Prostate gland (tissue), 2 donors: ENCODE measurements around the gene PTPN12. TPM values are rescaled to one million over a fixed set of nuclear protein-coding genes. Genes with fewer than 3 reads are reported as not detected.
"Not testable (repeated sequence)": the region's sequence is repeated elsewhere in the genome, so short reads cannot be mapped to it uniquely, and the experiment has no call there.

Experiments
- DNase-seq: peaks from one replicate; pipeline ENCODE4 v3.0.0-alpha.2; 2019; ENCODE audit warnings: low spot score
- H3K27ac ChIP-seq, 2 donors: fragments of 200-600 bp; sonication (generic); 2 replicates each; pipeline ENCODE4 v1.5.1; 2017 to 2019
- H3K27me3 ChIP-seq: fragments of 200-600 bp; sonication (generic); replicated peaks from 2 replicates; pipeline ENCODE4 v1.5.1; 2019; ENCODE audit not compliant: insufficient read depth
- H3K36me3 ChIP-seq, 2 donors: fragments of 200-600 bp; sonication (generic); 1 replicate in 1 of 2; 2 replicates in 1 of 2; pipeline versions ENCODE4 v1.5.1 to v1.8.1; 2017 to 2019
- H3K4me1 ChIP-seq: fragments of 200-600 bp; sonication (generic); replicated peaks from 2 replicates; pipeline ENCODE4 v1.5.1; 2019
- H3K4me3 ChIP-seq, 2 donors: fragments of 200-600 bp; sonication (generic); 2 replicates each; pipeline ENCODE4 v1.5.1; 2017 to 2019
- H3K9me3 ChIP-seq: fragments of 200-600 bp; sonication (generic); 2 replicates; pipeline ENCODE4 v1.5.1; 2017
- POLR2A ChIP-seq: fragments of 450-650 bp; IDR thresholded peaks from one replicate; pipeline ENCODE4 v1.6.1; 2016; ENCODE audit warnings: antibody characterized with exemption, mild to moderate bottlenecking
- POLR2AphosphoS5 ChIP-seq: sonication (generic); formaldehyde crosslinking; IDR thresholded peaks from one replicate; pipeline ENCODE4 v1.6.1; 2017; ENCODE audit warnings: antibody characterized with exemption
- WGBS: methylation state at CpG from one replicate; pipeline ENCODE4 v1.1.5; 2018; 5-methylcytosine and 5-hydroxymethylcytosine counted together
- intact Hi-C: fragments of 100-400 bp; cut with DNase I; formaldehyde crosslinking; loops from one replicate; pipeline ENCODE4 v1.14.2; 2022
- total RNA-seq, 2 donors: library from RNA; depleted of rRNA; stranded (reverse); fragments of >200 nt; gene quantifications; one replicate each; pipeline ENCODE4 v1.1.0, GENCODE V29; 2016
- TF ChIP-seq, protein P1 (sequence below), 4 experiments: fragments of 200-600 bp in 2 of 4; fragments of 450-650 bp in 2 of 4; sonication (generic) in 2 of 4; IDR thresholded peaks; 1 replicate in 3 of 4; 2 replicates in 1 of 4; pipeline ENCODE4 v1.5.1; 2016 to 2019; ENCODE audit warnings: antibody characterized with exemption in 4 of 4, mild to moderate bottlenecking in 2 of 4, moderate library complexity in 2 of 4

PTPN12 gene
- total RNA-seq, 2 donors from 2014 or later: 28.0 to 63.6 TPM

DNA sequence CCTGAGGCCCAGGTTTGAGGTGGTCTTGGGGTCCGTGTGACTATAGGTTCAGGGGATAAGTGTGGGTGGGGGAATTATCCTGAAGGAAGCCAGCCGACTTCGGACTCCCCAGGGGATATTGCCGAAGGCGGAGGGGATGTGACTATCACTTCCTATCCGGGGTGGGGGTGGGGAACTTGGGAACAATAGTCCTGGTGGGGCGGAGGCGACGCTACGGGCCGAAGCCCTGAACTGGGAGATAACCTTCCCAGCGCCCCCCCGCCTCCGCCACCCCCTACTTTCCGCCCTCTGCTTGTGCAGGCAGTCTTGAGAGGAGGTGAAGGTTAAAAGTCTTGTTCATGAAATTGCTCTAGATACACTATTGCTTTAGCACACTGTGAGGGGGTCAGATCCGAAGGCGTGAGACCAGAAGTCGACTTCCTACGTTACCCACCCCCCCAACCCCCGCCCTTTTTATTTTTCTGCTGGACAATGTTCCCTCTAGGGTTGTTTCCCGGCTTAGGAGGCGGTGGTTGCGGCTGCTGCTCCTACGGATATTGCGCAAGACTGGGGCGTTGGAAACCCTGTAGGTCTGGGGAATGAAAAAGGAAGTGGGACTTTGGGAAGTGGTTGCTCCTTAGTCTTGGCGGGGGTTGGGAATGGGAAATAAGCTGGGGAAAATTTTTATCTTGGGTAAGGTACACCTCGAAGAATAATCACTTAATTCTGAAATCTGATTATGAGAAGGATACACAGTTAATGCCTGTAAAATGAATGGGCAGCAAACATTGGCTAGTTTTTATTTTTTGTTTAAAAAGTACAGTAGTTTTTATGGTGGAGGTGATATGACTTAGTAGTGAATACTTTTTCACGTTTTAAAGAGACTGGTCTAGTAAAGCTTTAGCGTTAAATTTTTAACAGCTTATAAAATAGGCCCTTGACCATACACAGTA is 1.5 kb downstream of the PTPN12 start:
- intact Hi-C loops: loop anchor here (2.0 to 5.0 kb wide), 3 partner anchors 122 to 259 kb away; partner anchors contain the start of genes GSAP, PHTF2 and TMEM60
- under 1% methylated on average over 30 of the region's 30 CpGs for WGBS
- H3K4me3 ChIP-seq: peak overlapping the region; percentile 69 to 92
- no peaks in the 10 kb centered on the region for H3K4me1 ChIP-seq
- H3K36me3 ChIP-seq: no peaks in the 10 kb centered on the region
- H3K9me3 ChIP-seq: no peaks in the 10 kb centered on the region
- peak; percentile 83 for DNase-seq
- TF ChIP-seq POLR2AphosphoS5: peak; percentile 68
- TF ChIP-seq, protein P1, sequence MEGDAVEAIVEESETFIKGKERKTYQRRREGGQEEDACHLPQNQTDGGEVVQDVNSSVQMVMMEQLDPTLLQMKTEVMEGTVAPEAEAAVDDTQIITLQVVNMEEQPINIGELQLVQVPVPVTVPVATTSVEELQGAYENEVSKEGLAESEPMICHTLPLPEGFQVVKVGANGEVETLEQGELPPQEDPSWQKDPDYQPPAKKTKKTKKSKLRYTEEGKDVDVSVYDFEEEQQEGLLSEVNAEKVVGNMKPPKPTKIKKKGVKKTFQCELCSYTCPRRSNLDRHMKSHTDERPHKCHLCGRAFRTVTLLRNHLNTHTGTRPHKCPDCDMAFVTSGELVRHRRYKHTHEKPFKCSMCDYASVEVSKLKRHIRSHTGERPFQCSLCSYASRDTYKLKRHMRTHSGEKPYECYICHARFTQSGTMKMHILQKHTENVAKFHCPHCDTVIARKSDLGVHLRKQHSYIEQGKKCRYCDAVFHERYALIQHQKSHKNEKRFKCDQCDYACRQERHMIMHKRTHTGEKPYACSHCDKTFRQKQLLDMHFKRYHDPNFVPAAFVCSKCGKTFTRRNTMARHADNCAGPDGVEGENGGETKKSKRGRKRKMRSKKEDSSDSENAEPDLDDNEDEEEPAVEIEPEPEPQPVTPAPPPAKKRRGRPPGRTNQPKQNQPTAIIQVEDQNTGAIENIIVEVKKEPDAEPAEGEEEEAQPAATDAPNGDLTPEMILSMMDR (IDR thresholded peaks at IDR 0.05): no peak
- peak overlapping the region; percentile 92 to 95 for H3K27ac ChIP-seq
- H3K27me3 ChIP-seq: no peaks in the 10 kb centered on the region

DNA sequence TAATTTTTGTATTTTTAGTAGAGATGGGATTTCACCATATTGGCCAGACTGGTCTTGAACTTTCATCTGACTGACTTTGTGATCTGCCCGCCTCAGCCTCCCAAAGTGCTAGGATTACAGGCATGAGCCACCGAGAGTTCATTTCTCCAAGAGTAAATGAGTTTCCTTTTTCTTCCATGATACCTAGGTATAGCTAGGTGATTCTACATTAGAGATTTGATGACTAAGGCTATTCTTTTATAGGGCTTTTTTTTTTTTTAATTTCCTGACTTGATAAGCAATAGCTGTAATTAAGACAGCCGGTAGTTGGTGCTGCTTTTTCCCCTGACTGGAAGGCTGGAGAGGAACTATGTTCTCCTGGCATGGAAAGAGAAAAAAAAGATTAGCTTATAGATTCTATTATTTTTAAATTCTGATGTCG is 3.3 kb downstream of the PTPN12 start:
- no peak for DNase-seq
- Histone ChIP-seq H3K4me1 (no peaks in the 10 kb centered on the region), H3K4me3 (no peak overlapping the region), H3K36me3 (no peaks in the 10 kb centered on the region), H3K27me3 (no peaks in the 10 kb centered on the region), H3K9me3 (no peaks in the 10 kb centered on the region), H3K27ac (no peak overlapping the region)
- WGBS: 84% methylated on average over 4 of the region's 4 CpGs
- TF ChIP-seq, protein P1 (IDR thresholded peaks at IDR 0.05): no peak
- TF ChIP-seq POLR2AphosphoS5: no peak
- no peak for TF ChIP-seq POLR2A
- intact Hi-C loops: no loop called here

DNA sequence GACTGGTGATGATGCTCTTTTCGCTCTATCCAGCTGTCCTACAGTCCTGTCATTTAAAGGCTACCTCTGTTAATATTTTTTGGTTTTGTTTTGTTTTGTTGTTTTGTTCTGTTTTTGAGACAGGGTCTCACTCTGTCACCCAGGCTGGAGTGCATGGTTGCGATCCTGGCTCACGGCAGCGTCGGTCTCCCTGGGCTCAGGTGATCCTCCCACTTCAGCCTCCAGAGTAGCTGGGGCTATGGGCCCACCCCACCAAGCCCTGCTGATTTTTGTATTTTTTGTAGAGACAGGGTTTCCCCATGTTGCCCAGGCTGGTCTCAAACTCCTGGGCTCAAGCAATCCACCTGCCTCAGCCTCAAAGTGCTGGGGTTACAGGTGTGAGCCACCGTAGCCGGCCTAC is 3.9 kb downstream of the PTPN12 start:
- DNase-seq, H3K27me3 ChIP-seq, H3K27ac ChIP-seq, H3K4me3 ChIP-seq, H3K36me3 ChIP-seq, intact Hi-C loops, H3K9me3 ChIP-seq, H3K4me1 ChIP-seq: not testable (repeated sequence)
- 98% methylated on average over 7 of the region's 7 CpGs for WGBS

DNA sequence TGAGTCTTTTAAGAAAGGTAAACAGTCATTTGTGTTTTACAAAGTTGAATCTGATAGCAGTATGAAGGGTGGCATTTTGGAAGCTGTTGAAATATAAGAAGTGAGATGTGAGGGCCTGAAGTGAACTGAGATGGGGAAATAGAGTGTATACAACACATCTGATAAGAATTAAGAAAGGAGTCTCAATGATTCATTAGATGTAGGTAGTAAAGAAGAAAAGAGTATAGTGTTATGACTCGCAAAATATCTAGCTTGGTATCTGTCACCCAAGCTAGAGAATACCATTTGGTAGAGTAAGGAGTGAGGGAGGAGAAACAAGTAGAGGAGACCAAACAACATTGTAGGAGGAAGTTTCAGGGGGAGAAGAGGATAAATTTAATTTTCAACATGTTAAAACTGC is 5.3 kb downstream of the PTPN12 start:
- Histone ChIP-seq H3K4me3 (no peak overlapping the region), H3K9me3 (no peaks in the 10 kb centered on the region), H3K36me3 (no peaks in the 10 kb centered on the region), H3K27me3 (no peaks in the 10 kb centered on the region), H3K4me1 (no peaks in the 10 kb centered on the region), H3K27ac (no peak overlapping the region)
- DNase-seq: no peak
- no peak for TF ChIP-seq POLR2A
- no peak for TF ChIP-seq POLR2AphosphoS5
- TF ChIP-seq, protein P1 (IDR thresholded peaks at IDR 0.05): no peak
- intact Hi-C loops: no loop called here
- 82% methylated on average over 1 of the region's 1 CpG for WGBS

DNA sequence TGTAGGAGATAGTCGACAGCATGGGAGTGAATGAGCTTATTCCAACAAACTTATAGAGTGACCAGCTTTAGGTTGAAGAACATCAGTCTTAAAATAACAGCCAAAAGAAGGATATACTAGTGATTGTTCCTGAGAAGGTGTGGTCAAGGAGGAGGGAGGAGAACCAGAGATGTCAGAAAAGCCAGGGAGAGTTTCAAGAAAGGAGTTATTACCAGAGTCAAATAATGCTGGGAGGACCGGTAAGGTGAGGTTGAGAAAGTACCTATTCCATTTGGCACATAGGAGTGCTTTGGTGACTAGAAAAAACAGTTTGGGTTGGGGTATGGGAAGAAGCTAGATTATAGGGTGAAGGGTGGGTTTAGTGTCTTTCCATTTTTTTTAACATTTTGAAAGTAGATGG is 5.8 kb downstream of the PTPN12 start:
- no peak overlapping the region for H3K27ac ChIP-seq
- intact Hi-C loops: no loop called here
- 46% methylated on average over 2 of the region's 2 CpGs for WGBS

More for the DNA sequence above, 5.8 kb downstream of the PTPN12 start:
- Histone ChIP-seq H3K36me3 (no peaks in the 10 kb centered on the region), H3K9me3 (no peaks in the 10 kb centered on the region), H3K4me1 (no peaks in the 10 kb centered on the region), H3K4me3 (no peak overlapping the region), H3K27me3 (no peaks in the 10 kb centered on the region)
- no peak for DNase-seq
- TF ChIP-seq POLR2AphosphoS5 (no peak), POLR2A (no peak)
- TF ChIP-seq, protein P1 (IDR thresholded peaks at IDR 0.05): no peak
